Muscle of arm (tissue), 14 donors: ENCODE data around the gene NCBP2L. TPM values are rescaled to one million over a fixed set of nuclear protein-coding genes. Genes with fewer than 3 reads are reported as not detected.
A peak's percentile ranks its signal among the peaks of the same experiment; 100 is the strongest.

Experiments
- DNase-seq: peaks from one replicate; pipeline ENCODE4 v3.0.0-alpha.2; 2013
- long read RNA-seq, 11 donors: transcript quantifications; one replicate each; lab custom pipeline, GENCODE V29; 2026
- polyA plus RNA-seq, 12 donors: library from polyadenylated mRNA; unstranded; fragments of 120-200 nt; gene quantifications; one replicate each; pipeline ENCODE4 v1.2.1, GENCODE V29; 2013; ENCODE audit not compliant: insufficient read length in 12 of 12

NCBP2L gene
- under 1 TPM in 2 of 12 donors, not detected in 10; 0.09 to 0.10 TPM for polyA plus RNA-seq
- long read RNA-seq, donor 1: 0 reads
- long read RNA-seq, donor 2: 0 reads
- long read RNA-seq, donor 3: 0 reads
- long read RNA-seq, donor 4: 0 reads
- long read RNA-seq, donor 5: 0 reads
- long read RNA-seq, donor 6: 0 reads
- long read RNA-seq, donor 7: 0 reads
- long read RNA-seq, donor 8: 0 reads
- long read RNA-seq, donor 9: 0 reads
- long read RNA-seq, donor 10: 0 reads
- long read RNA-seq, donor 11: 0 reads

- DNase-seq: no peak
Observed at GRCh38 chrX:107777536-107777832, at the start of gene NCBP2L. Gene NCBP2L (plus strand): TSS chrX:107777733. CDS start chrX:107794221, 16,488 bp downstream.

DNA sequence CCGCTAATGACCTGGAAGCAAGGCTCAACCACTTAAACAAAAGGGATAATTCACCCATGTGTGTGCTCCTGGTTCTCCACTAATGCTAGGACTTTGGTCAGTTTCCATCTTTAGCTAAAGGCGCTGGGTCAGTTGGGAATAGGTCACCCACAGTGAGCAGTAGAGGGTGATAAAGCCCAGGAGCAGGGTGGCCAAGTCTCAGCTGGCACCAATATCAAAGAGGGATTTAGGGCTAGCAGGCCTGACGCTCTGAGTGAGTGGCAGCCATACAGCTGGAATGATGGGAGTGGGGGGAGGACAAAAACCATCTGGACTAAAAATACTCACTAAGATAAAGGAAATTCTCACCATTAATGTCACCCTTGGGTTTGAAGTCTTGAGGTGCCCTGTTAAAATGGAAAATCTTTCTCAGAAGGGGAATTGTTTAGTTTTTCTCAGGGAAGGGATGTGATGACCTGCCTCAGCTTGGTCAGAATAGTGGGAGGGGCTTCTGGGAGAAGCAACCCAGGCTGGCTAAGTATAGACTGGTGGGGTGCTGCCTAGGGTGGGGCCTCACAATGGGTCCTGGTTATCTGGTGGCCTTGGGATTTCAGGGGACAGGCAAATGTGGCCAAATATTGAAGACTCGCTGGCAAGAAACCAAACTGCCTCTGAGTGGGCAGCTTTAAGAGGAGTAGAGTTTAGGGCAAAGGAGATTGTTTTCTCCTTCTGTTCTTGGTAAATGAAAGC, 49.0 kb upstream of the NCBP2L start:
- no peak for DNase-seq

DNA sequence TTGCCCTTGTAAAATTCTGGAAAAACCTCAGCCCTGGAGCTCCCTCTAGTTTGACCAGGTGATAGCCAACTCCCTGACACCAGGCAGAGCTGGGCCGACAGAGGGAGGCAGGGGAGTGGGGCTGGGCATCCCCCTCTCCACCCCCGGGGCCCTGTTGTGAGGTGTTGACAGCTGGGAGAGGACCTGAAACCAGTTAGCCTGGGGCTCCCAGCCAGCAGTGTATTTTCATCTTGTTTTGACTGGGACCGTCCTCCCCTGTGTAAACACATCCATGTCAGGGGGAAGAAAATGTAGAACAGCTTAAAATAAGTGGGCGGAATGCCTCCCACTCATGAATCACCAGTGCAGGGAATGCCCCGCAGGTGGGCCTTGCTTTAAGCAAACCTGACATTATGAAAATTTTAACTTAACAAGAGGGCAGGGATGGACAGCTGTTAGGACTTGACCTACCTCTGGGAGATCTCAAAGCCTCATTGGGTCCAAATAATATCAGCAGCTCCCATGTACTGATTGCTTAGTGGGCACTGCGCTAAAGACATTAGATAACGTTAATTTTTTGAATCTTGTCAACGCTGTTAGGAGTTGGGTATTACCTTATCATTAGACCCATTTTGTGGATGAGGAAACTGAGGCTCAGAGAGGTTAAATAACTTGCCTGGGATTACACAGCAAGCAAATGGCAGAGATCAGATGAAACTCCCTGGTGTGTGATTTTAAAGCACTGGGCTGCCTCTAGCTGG, 47.8 kb upstream of the NCBP2L start:
- no peak for DNase-seq

DNA sequence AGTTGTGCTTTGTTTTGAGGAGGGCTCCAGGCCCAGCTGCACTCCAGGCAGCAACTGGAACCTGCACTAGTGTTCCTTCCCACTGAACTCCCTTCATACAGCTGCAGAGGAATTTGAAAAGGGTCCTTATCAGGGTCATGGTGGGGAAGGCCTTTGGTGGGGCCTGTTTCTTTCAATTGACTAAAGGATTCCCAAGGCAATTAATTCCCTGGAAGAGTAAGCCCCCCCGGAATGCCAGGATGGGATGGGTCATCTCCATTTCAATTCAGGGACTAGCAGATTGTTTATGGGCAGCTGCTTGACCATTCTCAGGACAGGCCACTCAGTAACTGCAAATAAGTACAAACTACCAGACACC, 47.3 kb upstream of the NCBP2L start:
- no peak for DNase-seq

- no peak for DNase-seq
Observed at GRCh38 chrX:107730991-107731766, 46.4 kb upstream of the NCBP2L start.

DNA sequence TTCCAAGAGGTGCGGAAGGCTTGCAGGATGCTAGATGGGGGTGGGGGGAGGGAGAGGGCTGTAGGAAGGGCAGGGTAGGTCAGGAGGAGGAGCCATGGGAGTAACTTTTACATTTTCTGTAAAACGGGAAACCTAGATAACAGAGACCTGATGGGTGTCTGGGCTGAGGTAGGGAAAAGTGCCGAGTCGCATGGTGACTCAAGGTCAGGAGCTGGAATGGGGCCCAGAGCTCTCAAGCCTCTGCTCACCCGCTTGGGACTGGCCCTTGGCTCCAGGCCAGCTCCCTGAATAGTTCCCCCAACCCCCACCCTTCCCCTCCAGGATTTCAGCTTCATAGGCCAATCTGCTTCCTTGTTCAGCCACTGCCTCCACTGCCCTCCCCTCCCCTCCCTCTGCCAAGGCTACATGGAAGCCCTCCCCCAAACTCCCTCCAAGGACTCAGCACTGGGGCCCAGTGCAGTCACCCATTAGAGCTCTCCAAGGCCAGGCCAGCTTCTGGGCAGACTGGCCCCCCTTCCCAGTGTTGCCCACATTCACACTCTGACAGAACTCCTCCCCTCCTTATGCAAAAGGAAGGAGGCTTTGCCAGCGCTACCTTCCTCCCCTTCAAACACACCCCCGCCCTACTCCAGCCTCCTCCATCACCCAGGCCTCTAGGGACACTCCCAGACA, 45.6 kb upstream of the NCBP2L start:
- DNase-seq: no peak

GRCh38 chrX:107733686-107734085, 43.8 kb upstream of the NCBP2L start:
- no peak for DNase-seq

- DNase-seq: no peak
Observed at GRCh38 chrX:107734646-107735045, 42.9 kb upstream of the NCBP2L start.

GRCh38 chrX:107736781-107737531, 40.6 kb upstream of the NCBP2L start:
- no peak for DNase-seq

- DNase-seq: no peak
Observed at GRCh38 chrX:107738272-107738671, 39.3 kb upstream of the NCBP2L start.

DNA sequence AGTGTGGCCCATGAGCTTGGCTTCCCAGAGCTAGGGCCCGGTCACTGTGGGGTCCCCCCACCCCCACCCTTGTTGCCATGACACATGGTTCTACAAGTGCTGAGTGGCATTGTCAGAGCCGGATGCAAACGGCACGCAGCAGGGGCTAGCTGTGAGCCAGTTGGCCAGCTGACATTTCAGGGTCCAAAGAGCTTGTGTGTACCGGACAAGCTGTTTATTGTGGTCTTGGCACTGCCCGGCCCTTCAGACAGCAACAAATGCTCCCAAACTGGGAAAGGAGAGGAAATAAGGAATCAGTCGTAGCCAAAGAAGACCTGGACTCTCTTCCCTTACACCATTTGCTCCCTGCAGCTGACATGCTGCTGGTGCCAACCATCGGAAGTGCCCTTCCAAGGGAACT, 38.8 kb upstream of the NCBP2L start:
- DNase-seq: no peak

DNA sequence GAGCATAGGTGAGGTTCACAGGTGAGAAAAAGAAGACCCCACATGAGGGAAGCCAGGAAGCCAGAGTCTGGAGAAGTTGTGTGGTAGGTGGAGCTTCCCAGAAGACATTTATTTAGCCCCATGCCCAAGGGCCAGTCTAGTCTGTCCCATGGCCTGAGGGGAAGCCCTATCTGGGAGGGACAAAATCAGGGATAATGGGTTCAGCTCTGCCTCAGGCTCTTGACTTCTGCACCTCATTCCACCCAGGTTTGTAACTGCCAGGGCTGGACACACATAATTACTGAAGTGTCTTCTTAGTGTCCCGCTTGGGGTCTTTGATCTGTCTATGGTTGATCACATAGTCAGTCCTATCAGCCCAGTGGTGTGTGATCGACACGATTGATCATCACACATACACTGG, 38.0 kb upstream of the NCBP2L start:
- no peak for DNase-seq

DNA sequence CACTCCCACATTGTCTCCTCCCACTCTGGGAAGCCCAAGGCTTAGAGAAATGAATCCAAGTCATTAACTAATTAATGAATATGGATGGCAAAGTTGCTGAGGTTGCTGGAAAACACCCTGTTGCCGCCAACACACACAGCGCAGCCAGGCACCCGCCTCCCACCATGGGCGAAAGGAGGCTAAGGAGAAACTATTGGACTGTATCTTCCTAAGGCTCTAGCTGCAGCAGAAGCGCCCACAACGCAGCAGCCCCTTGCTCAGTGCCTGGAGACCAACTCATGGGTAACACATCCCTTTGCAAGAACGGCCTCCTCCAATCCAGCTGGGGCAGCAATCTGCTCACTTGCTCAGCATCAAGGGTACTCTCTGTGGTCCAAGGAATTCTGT, 36.1 kb upstream of the NCBP2L start:
- DNase-seq: no peak

DNA sequence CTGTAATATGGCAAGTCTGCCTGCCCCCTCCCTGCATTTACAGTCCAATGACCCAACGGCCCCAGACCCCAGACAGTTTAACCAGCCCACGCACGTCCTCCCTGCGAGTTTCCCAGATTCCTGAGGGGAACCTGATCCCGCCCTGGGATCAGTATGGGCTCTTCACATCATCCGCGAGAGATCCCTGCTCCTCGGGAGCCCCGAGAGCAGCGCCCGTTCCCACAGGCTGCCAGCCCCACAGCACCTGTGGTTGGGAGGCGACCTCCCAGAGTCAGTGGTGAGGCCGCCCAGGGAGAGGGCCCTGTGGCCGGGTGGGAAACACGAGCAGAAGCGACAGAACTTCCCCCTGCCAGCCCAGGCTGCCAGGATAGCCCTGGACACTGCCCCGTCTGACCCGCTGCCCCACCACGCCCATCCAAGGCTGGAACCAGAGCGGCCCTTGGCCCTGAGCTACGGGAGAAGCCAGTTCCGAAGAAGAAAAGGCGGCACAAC, 34.8 kb upstream of the NCBP2L start:
- no peak for DNase-seq

GRCh38 chrX:107743995-107744394, 33.5 kb upstream of the NCBP2L start:
- DNase-seq: no peak

GRCh38 chrX:107744868-107745267, 32.7 kb upstream of the NCBP2L start:
- no peak for DNase-seq

DNA sequence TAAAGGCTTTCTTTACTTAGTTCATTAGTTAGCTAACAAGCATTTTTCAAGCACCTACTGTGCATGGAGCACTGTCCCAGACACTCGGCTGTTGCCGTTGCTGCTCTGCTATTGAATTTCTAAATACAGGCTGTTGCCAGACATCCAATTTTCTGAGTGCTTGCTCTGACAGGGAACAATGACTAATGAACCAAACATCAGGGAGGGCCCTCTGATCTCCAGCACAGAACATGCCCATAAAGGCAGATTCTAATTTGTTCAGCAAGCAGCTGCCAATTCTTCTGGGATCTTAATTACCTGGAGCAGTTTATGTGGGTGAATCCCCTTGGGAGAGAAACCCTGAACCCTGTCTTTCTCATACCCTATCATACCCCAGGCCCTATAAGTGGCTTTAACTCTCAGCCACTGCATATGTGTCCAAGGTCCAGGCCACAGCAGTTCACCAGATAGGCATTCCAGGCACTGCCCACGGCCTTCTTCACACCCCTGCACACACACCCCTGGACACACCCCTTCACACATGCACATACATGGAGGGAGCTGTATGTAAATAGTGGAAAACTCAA, 29.9 kb upstream of the NCBP2L start:
- DNase-seq: no peak

GRCh38 chrX:107748506-107748905, 29.0 kb upstream of the NCBP2L start:
- no peak for DNase-seq

- no peak for DNase-seq
Observed at GRCh38 chrX:107750263-107750662, 27.3 kb upstream of the NCBP2L start.

- DNase-seq: peak; percentile 70
Observed at GRCh38 chrX:107750861-107751445, 26.6 kb upstream of the NCBP2L start.
